Measurements from ENCODE around the gene LNX1. TPM values are rescaled to one million over a fixed set of nuclear protein-coding genes. Genes with fewer than 3 reads are reported as not detected.

Gene LNX1
- total RNA-seq, 1 experiment from 2014 or later = 9.3 TPM

GRCh38 chr4:53424280-53424679 lies 167.0 kb downstream of the LNX1 start:
- Histone ChIP-seq H3K27me3 (replicated peaks; ENCODE audit: control insufficient read depth, insufficient read depth, low read length) (no peaks in the 10 kb centered on the region), H3K36me3 (ENCODE audit: control insufficient read depth, insufficient read depth, low read length) (peaks cover 2% of the 10 kb centered on the region; the same call in 1 of the 2 replicates), H3K9me3 (no peaks in the 10 kb centered on the region), H3K4me1 (no peaks in the 10 kb centered on the region), H3K4me3 (ENCODE audit: low read depth, low read length) (no peak overlapping the region)
- ChIA-PET POLR2A (no interaction called here), CTCF (no interaction called here)
- Mint-ChIP-seq H3K9me3 (ENCODE audit: unreplicated experiment) (no peaks in the 10 kb centered on the region), H3K4me3 (ENCODE audit: unreplicated experiment) (no peak overlapping the region), H3K4me1 (ENCODE audit: low read depth, unreplicated experiment) (peaks cover 4% of the 10 kb centered on the region), H3K27me3 (ENCODE audit: insufficient read depth, unreplicated experiment) (no peaks in the 10 kb centered on the region), H3K27ac (ENCODE audit: unreplicated experiment) (no peak overlapping the region), H3K36me3 (ENCODE audit: insufficient read depth, unreplicated experiment) (peaks cover 18% of the 10 kb centered on the region)
- no peak for TF ChIP-seq CTCF (IDR thresholded peaks at IDR 0.05; ENCODE audit: insufficient read depth in 1 of 2, low read depth in 1 of 2, low read length in 1 of 2, severe bottlenecking in 1 of 2, unreplicated experiment in 1 of 2)
- no peak for DNase-seq
- no TSS peak for BruUV-seq (replicated peaks)
- intact Hi-C loops (cut with micrococcal nuclease; ENCODE audit: unreplicated experiment) = no loop called here

- H3K27ac Mint-ChIP-seq (ENCODE audit: unreplicated experiment) = no peak overlapping the region
- no peak for TF ChIP-seq CTCF (IDR thresholded peaks at IDR 0.05; ENCODE audit: insufficient read depth in 1 of 2, low read depth in 1 of 2, low read length in 1 of 2, severe bottlenecking in 1 of 2, unreplicated experiment in 1 of 2)
Observed at GRCh38 chr4:53422367-53422766, 168.9 kb downstream of the LNX1 start.

GRCh38 chr4:53421791-53422190 lies 169.5 kb downstream of the LNX1 start:
- no peak for TF ChIP-seq CTCF (IDR thresholded peaks at IDR 0.05; ENCODE audit: insufficient read depth in 1 of 2, low read depth in 1 of 2, low read length in 1 of 2, severe bottlenecking in 1 of 2, unreplicated experiment in 1 of 2)
- peaks cover 19% of the 10 kb centered on the region for H3K36me3 Mint-ChIP-seq (ENCODE audit: insufficient read depth, unreplicated experiment)
- H3K36me3 ChIP-seq (ENCODE audit: control insufficient read depth, insufficient read depth, low read length) = no peaks in the 10 kb centered on the region
- H3K4me1 ChIP-seq = no peaks in the 10 kb centered on the region
- no peak overlapping the region for H3K4me3 ChIP-seq (ENCODE audit: low read depth, low read length)
- no peak overlapping the region for H3K27ac Mint-ChIP-seq (ENCODE audit: unreplicated experiment)
- H3K4me3 Mint-ChIP-seq (ENCODE audit: unreplicated experiment) = no peak overlapping the region
- ChIA-PET POLR2A (no interaction called here), CTCF (no interaction called here)
- no peaks in the 10 kb centered on the region for H3K9me3 Mint-ChIP-seq (ENCODE audit: unreplicated experiment)
- DNase-seq = no peak
- H3K27me3 Mint-ChIP-seq (ENCODE audit: insufficient read depth, unreplicated experiment) = no peaks in the 10 kb centered on the region
- no peaks in the 10 kb centered on the region for H3K27me3 ChIP-seq (replicated peaks; ENCODE audit: control insufficient read depth, insufficient read depth, low read length)
- no peaks in the 10 kb centered on the region for H3K4me1 Mint-ChIP-seq (ENCODE audit: low read depth, unreplicated experiment)
- intact Hi-C loops (cut with micrococcal nuclease; ENCODE audit: unreplicated experiment) = no loop called here
- H3K9me3 ChIP-seq = no peaks in the 10 kb centered on the region
- no TSS peak for BruUV-seq (replicated peaks)

More at GRCh38 chr4:53422367-53422766, 168.9 kb downstream of the LNX1 start:
- no peak for DNase-seq
- no peaks in the 10 kb centered on the region for H3K4me1 Mint-ChIP-seq (ENCODE audit: low read depth, unreplicated experiment)
- no peaks in the 10 kb centered on the region for H3K9me3 ChIP-seq
- intact Hi-C loops (cut with micrococcal nuclease; ENCODE audit: unreplicated experiment) = no loop called here
- no peak overlapping the region for H3K4me3 ChIP-seq (ENCODE audit: low read depth, low read length)
- no TSS peak for BruUV-seq (replicated peaks)
- peaks cover 14% of the 10 kb centered on the region for H3K36me3 Mint-ChIP-seq (ENCODE audit: insufficient read depth, unreplicated experiment)
- H3K4me1 ChIP-seq = no peaks in the 10 kb centered on the region
- H3K9me3 Mint-ChIP-seq (ENCODE audit: unreplicated experiment) = no peaks in the 10 kb centered on the region
- no peaks in the 10 kb centered on the region for H3K27me3 Mint-ChIP-seq (ENCODE audit: insufficient read depth, unreplicated experiment)
- CTCF ChIA-PET = no interaction called here
- H3K36me3 ChIP-seq (ENCODE audit: control insufficient read depth, insufficient read depth, low read length) = no peaks in the 10 kb centered on the region
- H3K4me3 Mint-ChIP-seq (ENCODE audit: unreplicated experiment) = no peak overlapping the region
- H3K27me3 ChIP-seq (replicated peaks; ENCODE audit: control insufficient read depth, insufficient read depth, low read length) = no peaks in the 10 kb centered on the region
- POLR2A ChIA-PET = no interaction called here
